ENCODE results near the gene POLH. TPM values are rescaled to one million over a fixed set of nuclear protein-coding genes. Genes with fewer than 3 reads are reported as not detected.

POLH gene
- total RNA-seq, 2 donors from 2014 or later, result 11.2 to 18.8 TPM

DNA sequence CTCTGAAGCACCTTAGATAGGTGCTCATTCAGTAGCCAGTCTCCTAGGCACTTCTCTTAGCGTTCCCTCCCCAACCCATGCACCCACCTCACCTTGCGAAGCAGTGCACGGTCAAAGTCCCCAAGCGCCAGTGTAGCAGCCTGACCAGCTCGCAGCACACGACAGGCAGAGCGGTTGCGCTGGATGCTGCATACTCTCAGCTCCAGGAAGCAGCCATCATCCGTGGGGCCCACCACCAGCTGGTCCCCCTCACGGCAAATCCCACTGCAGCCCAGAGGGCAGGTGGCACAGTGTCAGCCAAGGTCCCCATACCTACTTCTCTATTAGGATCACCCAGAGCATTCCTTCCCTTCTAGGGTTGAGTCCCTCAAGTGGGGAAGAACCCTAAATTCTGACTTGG, 46.6 kb downstream of the POLH start:
- Mint-ChIP-seq H3K4me1 (peaks cover 16% of the 10 kb centered on the region), H3K27ac (no peak overlapping the region), H3K27me3 (ENCODE audit: insufficient read depth) (no peaks in the 10 kb centered on the region), H3K36me3 (ENCODE audit: low read depth) (peaks cover 70% of the 10 kb centered on the region), H3K4me3 (no peak overlapping the region), H3K9me3 (no peaks in the 10 kb centered on the region)
- Histone ChIP-seq H3K4me1 (ENCODE audit: control insufficient read depth, insufficient read depth, low read length) (no peaks in the 10 kb centered on the region), H3K9me3 (ENCODE audit: control insufficient read depth, low read length) (no peaks in the 10 kb centered on the region), H3K36me3 (ENCODE audit: control insufficient read depth, insufficient read depth, low read length) (peaks cover 82% of the 10 kb centered on the region), H3K27ac (ENCODE audit: low read depth, low read length) (no peak overlapping the region), H3K9ac (ENCODE audit: extremely low read depth, low read length, poor library complexity, severe bottlenecking) (no peak overlapping the region), H3K27me3 (ENCODE audit: control insufficient read depth, insufficient read depth, low read length, poor library complexity, severe bottlenecking) (no peaks in the 10 kb centered on the region), H3K4me3 (ENCODE audit: low read length) (no peak overlapping the region)
- TF ChIP-seq, protein P1, sequence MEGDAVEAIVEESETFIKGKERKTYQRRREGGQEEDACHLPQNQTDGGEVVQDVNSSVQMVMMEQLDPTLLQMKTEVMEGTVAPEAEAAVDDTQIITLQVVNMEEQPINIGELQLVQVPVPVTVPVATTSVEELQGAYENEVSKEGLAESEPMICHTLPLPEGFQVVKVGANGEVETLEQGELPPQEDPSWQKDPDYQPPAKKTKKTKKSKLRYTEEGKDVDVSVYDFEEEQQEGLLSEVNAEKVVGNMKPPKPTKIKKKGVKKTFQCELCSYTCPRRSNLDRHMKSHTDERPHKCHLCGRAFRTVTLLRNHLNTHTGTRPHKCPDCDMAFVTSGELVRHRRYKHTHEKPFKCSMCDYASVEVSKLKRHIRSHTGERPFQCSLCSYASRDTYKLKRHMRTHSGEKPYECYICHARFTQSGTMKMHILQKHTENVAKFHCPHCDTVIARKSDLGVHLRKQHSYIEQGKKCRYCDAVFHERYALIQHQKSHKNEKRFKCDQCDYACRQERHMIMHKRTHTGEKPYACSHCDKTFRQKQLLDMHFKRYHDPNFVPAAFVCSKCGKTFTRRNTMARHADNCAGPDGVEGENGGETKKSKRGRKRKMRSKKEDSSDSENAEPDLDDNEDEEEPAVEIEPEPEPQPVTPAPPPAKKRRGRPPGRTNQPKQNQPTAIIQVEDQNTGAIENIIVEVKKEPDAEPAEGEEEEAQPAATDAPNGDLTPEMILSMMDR (conservative IDR thresholded peaks at IDR 0.05), result no peak
- 95 to 96% methylated on average over 8 to 10 of the region's 10 CpGs for WGBS, 2 experiments (ENCODE audit: insufficient coverage in 1 of 2, insufficient read length in 1 of 2)
- DNase-seq, result no peak

DNA sequence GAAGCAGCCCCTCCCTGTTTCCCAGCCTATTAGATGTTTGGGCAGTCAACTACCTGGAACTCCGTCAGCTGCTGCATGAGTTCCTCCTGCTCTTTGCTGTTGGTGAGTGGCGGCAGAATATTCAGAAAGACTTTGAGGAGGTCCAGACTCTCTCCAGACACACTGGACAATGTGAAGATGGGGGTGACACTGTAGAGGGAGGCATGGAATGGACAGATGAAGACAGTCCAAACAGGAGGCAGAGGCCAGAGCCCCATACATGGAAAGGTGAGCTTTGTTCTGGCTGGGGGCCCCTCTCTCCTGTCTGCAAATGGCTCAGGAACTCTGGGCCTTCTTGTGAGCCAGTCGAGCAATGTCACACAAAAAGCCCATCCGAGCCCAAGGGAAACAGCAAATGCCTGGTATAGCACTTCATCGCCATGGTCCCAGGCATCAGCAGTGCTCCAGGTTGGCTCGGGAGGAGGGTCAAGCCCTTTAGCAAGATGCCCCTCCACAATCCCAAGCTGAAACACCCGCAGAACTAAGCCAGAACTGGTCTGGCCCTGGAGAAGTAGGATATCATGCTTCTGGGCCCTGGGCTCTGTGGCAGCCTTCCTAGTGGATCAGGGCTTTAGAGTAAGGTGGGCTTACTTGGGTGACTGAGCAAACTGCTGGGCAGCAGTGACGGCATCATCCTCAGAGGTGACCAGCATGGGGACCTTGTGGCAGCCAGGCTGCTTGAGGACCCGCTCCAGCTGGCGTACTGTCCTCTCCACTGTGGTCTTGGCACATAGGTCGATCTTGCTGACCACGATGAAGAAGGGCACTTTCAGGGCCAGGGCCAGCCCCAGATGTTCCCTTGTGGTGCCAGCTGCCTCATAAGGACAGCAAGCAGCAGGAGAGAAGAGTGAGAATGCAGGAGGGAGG, 48.1 kb downstream of the POLH start:
- H3K4me1 ChIP-seq (ENCODE audit: control insufficient read depth, insufficient read depth, low read length), result no peaks in the 10 kb centered on the region
- TF ChIP-seq, protein P1 (conservative IDR thresholded peaks at IDR 0.05), result no peak
- peaks cover 78% of the 10 kb centered on the region for H3K36me3 ChIP-seq (ENCODE audit: control insufficient read depth, insufficient read depth, low read length)
- no peak overlapping the region for H3K4me3 Mint-ChIP-seq
- H3K36me3 Mint-ChIP-seq (ENCODE audit: low read depth), result peaks cover 70% of the 10 kb centered on the region
- 93 to 95% methylated on average over 9 to 12 of the region's 12 CpGs for WGBS, 2 experiments (ENCODE audit: insufficient coverage in 1 of 2, insufficient read length in 1 of 2)
- H3K9me3 Mint-ChIP-seq, result no peaks in the 10 kb centered on the region
- no peak overlapping the region for H3K27ac Mint-ChIP-seq
- no peaks in the 10 kb centered on the region for H3K27me3 ChIP-seq (ENCODE audit: control insufficient read depth, insufficient read depth, low read length, poor library complexity, severe bottlenecking)
- no peaks in the 10 kb centered on the region for H3K9me3 ChIP-seq (ENCODE audit: control insufficient read depth, low read length)
- no peak overlapping the region for H3K4me3 ChIP-seq (ENCODE audit: low read length)
- no peak overlapping the region for H3K9ac ChIP-seq (ENCODE audit: extremely low read depth, low read length, poor library complexity, severe bottlenecking)
- no peak for DNase-seq
- H3K27me3 Mint-ChIP-seq (ENCODE audit: insufficient read depth), result no peaks in the 10 kb centered on the region
- peaks cover 24% of the 10 kb centered on the region for H3K4me1 Mint-ChIP-seq
- no peak overlapping the region for H3K27ac ChIP-seq (ENCODE audit: low read depth, low read length)

DNA sequence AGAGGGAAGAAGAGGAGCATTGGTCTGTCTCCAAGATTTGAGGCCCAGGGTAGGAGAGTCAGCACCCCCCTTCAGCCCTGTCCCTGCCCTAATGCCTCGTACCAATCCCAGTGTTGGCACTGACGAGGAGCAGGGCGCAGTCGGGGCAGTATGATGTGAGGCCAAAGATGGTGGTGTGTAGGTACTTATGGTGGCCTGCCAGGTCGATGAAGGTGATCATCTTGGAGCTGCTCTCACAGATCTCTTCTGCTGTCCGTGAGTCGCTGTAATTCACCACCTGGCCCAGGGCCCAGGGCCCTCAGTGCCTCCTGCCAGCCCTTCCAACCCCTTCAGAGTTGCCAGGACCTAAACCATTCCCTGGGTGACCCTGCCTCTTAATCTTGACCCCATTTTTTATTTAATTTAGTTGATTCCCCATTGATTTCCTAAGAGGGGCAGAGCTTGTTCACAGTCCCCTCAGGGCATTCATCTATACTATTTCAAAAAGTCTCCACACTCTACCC, 48.9 kb downstream of the POLH start:
- no peaks in the 10 kb centered on the region for H3K27me3 Mint-ChIP-seq (ENCODE audit: insufficient read depth)
- no peaks in the 10 kb centered on the region for H3K9me3 Mint-ChIP-seq
- TF ChIP-seq, protein P1 (conservative IDR thresholded peaks at IDR 0.05), result no peak
- Histone ChIP-seq H3K9me3 (ENCODE audit: control insufficient read depth, low read length) (no peaks in the 10 kb centered on the region), H3K36me3 (ENCODE audit: control insufficient read depth, insufficient read depth, low read length) (peaks cover 72% of the 10 kb centered on the region), H3K4me3 (ENCODE audit: low read length) (no peak overlapping the region), H3K27me3 (ENCODE audit: control insufficient read depth, insufficient read depth, low read length, poor library complexity, severe bottlenecking) (no peaks in the 10 kb centered on the region), H3K4me1 (ENCODE audit: control insufficient read depth, insufficient read depth, low read length) (no peaks in the 10 kb centered on the region), H3K9ac (ENCODE audit: extremely low read depth, low read length, poor library complexity, severe bottlenecking) (no peak overlapping the region), H3K27ac (ENCODE audit: low read depth, low read length) (no peak overlapping the region)
- H3K27ac Mint-ChIP-seq, result no peak overlapping the region
- H3K4me1 Mint-ChIP-seq, result peaks cover 24% of the 10 kb centered on the region
- peaks cover 65% of the 10 kb centered on the region for H3K36me3 Mint-ChIP-seq (ENCODE audit: low read depth)
- DNase-seq, result no peak
- 93 to 100% methylated on average over 5 to 7 of the region's 7 CpGs for WGBS, 2 experiments (ENCODE audit: insufficient coverage in 1 of 2, insufficient read length in 1 of 2)
- no peak overlapping the region for H3K4me3 Mint-ChIP-seq
